Cardiac muscle cell (in vitro differentiated cells and primary cell): ENCODE results near the gene APBA1. TPM values are rescaled to one million over a fixed set of nuclear protein-coding genes. Genes with fewer than 3 reads are reported as not detected.
A peak's percentile ranks its signal among the peaks of the same experiment; 100 is the strongest.
"Not testable (repeated sequence)": the region's sequence is repeated elsewhere in the genome, so short reads cannot be mapped to it uniquely, and the experiment has no call there.

Source experiments
- DNase-seq, 2 donors: peaks; one replicate each; pipeline versions ENCODE4 v3.0.0 to v3.0.0-alpha.2; 2010 to 2017; ENCODE audit warnings: low read depth in 1 of 2, low spot score in 1 of 2
- H3K27ac ChIP-seq: fragments of 200-600 bp; sonication (generic); 2 replicates; pipeline ENCODE4 v1.5.1; 2016
- H3K27me3 ChIP-seq: fragments of 200-600 bp; sonication (generic); 2 replicates; pipeline ENCODE4 v1.6.0; 2016; ENCODE audit warnings: control low read depth
- H3K36me3 ChIP-seq: fragments of 200-600 bp; sonication (generic); 2 replicates; pipeline ENCODE4 v1.5.1; 2016; ENCODE audit warnings: control low read depth
- H3K4me1 ChIP-seq: fragments of 200-600 bp; sonication (generic); 2 replicates; pipeline ENCODE4 v1.8.1; 2017; ENCODE audit warnings: low read depth, mild to moderate bottlenecking, mixed run types
- H3K4me3 ChIP-seq: fragments of 200-600 bp; sonication (generic); 2 replicates; pipeline ENCODE4 v1.5.1; 2016; ENCODE audit warnings: mild to moderate bottlenecking
- H3K9me3 ChIP-seq: fragments of 200-600 bp; sonication (generic); 2 replicates; pipeline ENCODE4 v1.5.1; 2017; ENCODE audit warnings: low read depth, mild to moderate bottlenecking, control low read depth
- CTCF ChIP-seq: IDR thresholded peaks from 2 replicates; pipeline ENCODE4 v1.5.1; 2012; ENCODE audit warnings: low read depth, mild to moderate bottlenecking, low read length
- polyA plus RNA-seq: library from polyadenylated mRNA; unstranded; fragments of >200 nt; fragmentation: Nextera tagmentation; extraction: Ambion mirVana; gene quantifications from 2 replicates; pipeline ENCODE4 v1.2.1, GENCODE V29; 2016
- total RNA-seq: library from RNA; depleted of rRNA; stranded (reverse); fragments of >200 nt; gene quantifications from 2 replicates; pipeline ENCODE4 v1.2.3, GENCODE V29; 2016

Gene APBA1
- total and polyA plus RNA-seq, 2 experiments from 2014 or later = 0.93 to 2.4 TPM

- H3K4me1 ChIP-seq = peaks cover 14% of the 10 kb centered on the region
- H3K27ac ChIP-seq = no peak overlapping the region
- no peaks in the 10 kb centered on the region for H3K36me3 ChIP-seq
- H3K4me3 ChIP-seq = no peak overlapping the region
- H3K27me3 ChIP-seq = no peaks in the 10 kb centered on the region
- DNase-seq = no peak
- TF ChIP-seq CTCF = no peak
- no peaks in the 10 kb centered on the region for H3K9me3 ChIP-seq
Observed at GRCh38 chr9:69446496-69446895, 225.7 kb downstream of the APBA1 start.

DNA sequence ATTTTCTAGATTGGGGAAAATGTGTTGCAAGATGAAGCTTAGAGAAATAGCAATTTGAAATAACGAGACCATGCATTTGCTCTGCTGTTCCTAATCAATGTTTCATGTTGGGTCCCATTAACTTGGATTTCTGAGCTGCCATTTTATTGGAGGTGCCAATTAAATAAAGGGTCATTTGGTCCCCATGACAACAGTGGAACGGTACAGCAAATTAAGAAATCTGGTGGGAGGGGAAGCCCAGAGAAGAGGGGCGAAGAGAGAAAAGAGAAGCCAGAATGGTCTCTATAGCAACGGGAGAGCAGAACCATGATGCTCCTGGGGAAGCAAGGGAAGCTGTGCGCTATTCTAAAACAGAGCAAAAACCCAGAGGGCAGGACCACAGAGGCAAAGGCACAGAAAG is 226.9 kb downstream of the APBA1 start:
- Histone ChIP-seq H3K27ac (no peak overlapping the region), H3K4me1 (peaks cover 14% of the 10 kb centered on the region), H3K36me3 (no peaks in the 10 kb centered on the region), H3K4me3 (no peak overlapping the region), H3K9me3 (no peaks in the 10 kb centered on the region), H3K27me3 (no peaks in the 10 kb centered on the region)
- no peak for DNase-seq
- TF ChIP-seq CTCF = no peak

GRCh38 chr9:69444791-69445190 is 227.4 kb downstream of the APBA1 start:
- no peak for TF ChIP-seq CTCF
- Histone ChIP-seq H3K4me1 (peaks cover 14% of the 10 kb centered on the region), H3K27ac (no peak overlapping the region), H3K9me3 (no peaks in the 10 kb centered on the region), H3K36me3 (no peaks in the 10 kb centered on the region), H3K4me3 (no peak overlapping the region), H3K27me3 (no peaks in the 10 kb centered on the region)
- DNase-seq = no peak

DNA sequence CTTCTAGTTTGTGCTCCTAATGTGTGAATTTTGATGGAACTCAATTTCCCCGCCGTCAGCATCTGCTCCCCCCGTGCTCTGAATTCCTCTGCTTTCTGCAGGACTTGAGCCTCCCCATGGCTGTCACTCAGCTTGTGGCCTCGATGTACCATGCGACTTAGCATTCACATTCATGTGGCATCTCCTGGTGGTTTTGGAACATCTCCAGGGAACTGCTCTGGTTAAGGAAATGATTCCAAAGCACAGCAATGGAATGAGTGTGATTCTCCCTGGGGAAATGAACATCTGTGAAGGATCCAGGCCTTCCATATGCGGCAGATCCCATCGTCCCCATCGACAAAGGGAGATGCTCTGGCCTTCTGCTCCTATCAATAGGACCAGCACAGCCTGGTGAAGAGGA is 228.2 kb downstream of the APBA1 start:
- Histone ChIP-seq H3K27ac (no peak overlapping the region), H3K9me3 (no peaks in the 10 kb centered on the region), H3K4me1 (peaks cover 14% of the 10 kb centered on the region), H3K27me3 (no peaks in the 10 kb centered on the region), H3K36me3 (no peaks in the 10 kb centered on the region), H3K4me3 (no peak overlapping the region)
- no peak for TF ChIP-seq CTCF
- peak in 1 of 2 donors; percentile 26 for DNase-seq

DNA sequence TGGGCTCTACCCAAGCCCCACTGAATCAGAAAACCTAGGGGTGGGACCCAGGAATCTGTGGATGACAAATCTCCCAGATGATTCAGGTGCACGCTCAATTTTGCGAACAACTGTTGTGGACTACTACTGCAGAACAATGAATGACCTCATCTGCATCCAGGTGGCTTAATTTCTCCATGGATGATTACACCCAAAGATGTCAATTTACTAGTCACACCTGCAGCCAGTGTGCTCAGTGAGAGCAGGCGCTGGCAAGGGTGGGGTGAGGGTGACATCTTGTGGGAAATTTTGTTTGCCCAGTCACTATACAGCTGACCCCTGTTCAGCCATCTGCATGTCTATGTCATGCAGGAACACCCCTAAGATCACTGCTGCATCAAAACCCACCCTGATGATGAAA is 229.0 kb downstream of the APBA1 start:
- Histone ChIP-seq H3K4me3 (no peak overlapping the region), H3K9me3 (no peaks in the 10 kb centered on the region), H3K27me3 (no peaks in the 10 kb centered on the region), H3K36me3 (no peaks in the 10 kb centered on the region), H3K27ac (peak overlapping the region; percentile 80), H3K4me1 (peaks cover 14% of the 10 kb centered on the region)
- DNase-seq = no peak
- no peak for TF ChIP-seq CTCF

DNA sequence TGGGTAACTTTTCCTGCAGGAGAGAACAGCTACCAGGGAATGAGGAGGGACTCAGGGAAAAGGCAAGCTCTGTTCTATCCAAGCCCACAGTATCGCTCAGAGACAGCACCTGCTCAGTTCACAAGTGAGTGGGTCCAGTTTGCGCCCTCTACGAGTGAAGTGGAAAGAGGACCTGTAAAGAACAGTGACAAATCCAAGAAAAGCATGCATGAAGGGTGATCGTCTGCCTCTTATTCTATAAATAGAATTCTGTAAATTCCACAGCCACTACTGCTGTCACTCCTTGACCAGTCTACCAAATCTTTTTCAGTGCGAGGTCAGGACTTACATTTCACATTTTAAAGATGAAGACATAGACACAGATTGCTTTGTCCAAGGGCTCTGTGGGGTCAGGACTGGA is 229.7 kb downstream of the APBA1 start:
- Histone ChIP-seq H3K27ac (peak overlapping the region; percentile 80), H3K27me3 (no peaks in the 10 kb centered on the region), H3K9me3 (no peaks in the 10 kb centered on the region), H3K36me3 (no peaks in the 10 kb centered on the region), H3K4me1 (peaks cover 14% of the 10 kb centered on the region), H3K4me3 (no peak overlapping the region)
- peak in 1 of 2 donors; percentile 23 for DNase-seq
- TF ChIP-seq CTCF = no peak

DNA sequence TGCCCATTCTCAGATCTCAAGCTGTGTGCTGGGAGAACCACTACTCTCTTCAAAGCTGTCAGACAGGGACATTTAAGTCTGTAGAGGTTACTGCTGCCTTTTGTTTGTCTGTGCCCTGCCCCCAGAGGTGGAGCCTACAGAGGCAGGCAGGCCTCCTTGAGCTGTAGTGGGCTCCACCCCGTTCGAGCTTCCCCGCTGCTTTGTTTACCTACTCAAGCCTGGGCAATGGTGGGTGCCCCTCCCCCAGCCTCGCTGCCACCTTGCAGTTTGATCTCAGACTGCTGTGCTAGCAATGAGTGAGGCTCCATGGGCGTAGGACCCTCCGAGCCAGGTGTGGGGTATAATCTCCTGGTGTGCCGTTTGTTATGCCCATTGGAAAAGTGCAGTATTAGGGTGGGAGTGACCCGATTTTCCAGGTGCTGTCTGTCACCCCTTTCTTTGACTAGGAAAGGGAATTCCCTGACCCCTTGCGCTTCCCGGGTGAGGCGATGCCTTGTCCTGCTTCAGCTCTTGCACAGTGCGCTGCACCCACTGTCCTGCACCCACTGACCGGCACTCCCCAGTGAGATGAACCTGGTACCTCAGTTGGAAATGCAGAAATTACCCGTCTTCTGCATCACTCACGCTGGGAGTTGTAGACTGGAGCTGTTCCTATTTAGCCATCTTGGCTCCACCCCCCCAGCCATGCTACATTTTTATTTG is 231.8 kb downstream of the APBA1 start:
- not testable (repeated sequence) for H3K36me3 ChIP-seq, H3K9me3 ChIP-seq, H3K27ac ChIP-seq, H3K27me3 ChIP-seq, DNase-seq, H3K4me3 ChIP-seq
- H3K4me1 ChIP-seq = peaks cover 14% of the 10 kb centered on the region

- not testable (repeated sequence) for H3K9me3 ChIP-seq, H3K36me3 ChIP-seq, H3K4me3 ChIP-seq, DNase-seq, H3K27me3 ChIP-seq, H3K27ac ChIP-seq
- H3K4me1 ChIP-seq = peaks cover 14% of the 10 kb centered on the region
Observed at GRCh38 chr9:69439654-69440053, 232.5 kb downstream of the APBA1 start.
